NCI-H2081 treated with DMSO at 0.1 percent for 48 hours (cell line): ENCODE measurements around the gene HPS1.

Experiments
- DNase-seq: peaks from one replicate; lab custom pipeline; 2025; lab: John Stamatoyannopoulos, UW

HPS1 gene

DNA sequence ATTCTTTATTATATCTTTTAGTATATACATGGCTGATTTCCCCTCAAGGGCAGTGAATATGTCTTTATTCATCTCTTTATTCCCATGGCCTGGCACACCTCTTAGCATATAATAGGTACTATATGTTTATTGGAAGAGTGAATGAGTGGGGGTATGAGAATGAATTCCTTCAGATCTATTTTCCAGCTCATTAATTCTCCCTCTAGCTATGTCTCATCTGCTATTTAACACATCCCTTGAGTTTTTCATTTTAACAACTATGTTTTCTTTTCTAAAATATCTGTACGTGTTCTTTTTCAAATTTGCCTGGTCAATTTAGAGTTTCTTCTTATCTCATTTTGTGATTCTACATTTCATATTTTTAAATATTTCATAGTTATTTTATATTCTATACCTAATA lies 14.4 kb downstream of the HPS1 start:
- DNase-seq = no peak

DNA sequence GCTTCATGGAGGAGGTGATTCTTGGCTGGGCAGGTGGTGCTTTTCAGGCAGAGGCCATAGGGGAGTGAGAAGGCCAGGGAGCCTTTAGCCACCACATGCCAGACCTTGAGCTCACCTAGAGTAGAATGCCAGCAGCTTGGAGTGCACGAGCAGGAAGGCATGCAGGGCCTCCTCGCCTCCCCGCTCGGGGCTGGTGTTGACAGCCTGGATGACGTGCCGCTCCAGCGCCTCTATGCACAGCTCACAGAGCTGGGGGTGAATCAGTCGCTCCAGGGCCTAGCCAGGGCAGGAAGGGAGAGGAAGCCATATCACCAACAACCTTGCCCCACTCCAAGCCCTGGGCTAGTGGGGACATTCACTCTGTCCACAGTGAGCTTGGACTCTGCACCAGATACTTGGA lies 15.7 kb downstream of the HPS1 start:
- DNase-seq = no peak

DNA sequence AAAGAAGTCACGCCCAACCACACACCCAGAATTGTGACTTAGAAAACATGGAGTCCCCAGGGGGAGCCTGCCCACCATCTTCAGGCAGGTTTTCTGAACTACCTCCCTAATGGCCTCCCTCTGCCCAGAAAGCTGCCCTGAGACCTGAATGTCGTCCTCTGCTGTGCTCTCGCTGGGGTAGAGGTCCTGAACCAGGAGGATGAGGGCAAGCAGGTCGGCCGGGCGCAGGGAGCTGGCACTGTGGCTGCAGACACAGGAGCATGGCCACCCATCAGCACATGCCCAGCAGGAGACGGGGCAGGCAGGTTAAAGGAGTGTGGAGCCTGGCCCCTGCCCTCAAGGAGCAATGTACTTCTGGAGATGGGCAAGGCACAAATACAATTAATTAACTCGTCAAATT lies 16.3 kb downstream of the HPS1 start:
- no peak for DNase-seq

DNA sequence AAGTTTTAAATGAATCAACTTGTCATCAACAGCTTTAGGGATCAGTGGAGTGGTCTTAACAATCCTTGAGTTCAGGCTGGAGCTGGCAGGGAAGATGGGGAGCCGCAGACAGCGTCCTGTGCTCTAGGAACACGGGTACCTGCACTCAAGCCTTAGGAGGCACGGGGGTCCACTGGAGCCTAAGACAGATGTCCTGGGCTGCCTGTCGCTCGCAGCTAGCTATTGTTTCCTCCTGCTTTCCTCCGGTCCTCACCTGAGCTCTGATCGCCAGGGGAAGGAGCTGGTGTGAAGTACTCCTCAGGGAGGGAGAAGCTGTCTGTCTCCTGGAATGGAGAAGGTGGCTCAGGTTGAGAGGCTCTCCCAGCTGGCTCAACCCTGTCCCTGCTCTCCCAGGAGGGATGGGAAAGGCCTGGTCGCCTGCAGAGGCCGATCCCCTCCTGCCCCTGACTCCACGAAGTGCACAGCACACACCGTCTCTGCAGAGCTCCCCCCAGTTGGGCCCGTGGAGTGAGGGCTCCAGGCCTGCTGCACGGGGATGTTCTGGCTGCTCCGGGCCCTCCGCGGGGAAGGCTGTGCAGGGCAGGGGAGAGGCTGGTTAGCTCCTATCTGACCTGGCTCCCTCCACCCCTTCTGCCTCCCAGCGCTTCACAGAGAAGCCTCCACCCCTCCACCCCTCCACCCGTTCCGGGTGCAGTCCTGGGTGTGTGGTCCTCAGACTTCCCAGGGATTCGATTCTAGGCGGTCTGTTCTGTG lies 17.2 kb downstream of the HPS1 start:
- DNase-seq = no peak

DNA sequence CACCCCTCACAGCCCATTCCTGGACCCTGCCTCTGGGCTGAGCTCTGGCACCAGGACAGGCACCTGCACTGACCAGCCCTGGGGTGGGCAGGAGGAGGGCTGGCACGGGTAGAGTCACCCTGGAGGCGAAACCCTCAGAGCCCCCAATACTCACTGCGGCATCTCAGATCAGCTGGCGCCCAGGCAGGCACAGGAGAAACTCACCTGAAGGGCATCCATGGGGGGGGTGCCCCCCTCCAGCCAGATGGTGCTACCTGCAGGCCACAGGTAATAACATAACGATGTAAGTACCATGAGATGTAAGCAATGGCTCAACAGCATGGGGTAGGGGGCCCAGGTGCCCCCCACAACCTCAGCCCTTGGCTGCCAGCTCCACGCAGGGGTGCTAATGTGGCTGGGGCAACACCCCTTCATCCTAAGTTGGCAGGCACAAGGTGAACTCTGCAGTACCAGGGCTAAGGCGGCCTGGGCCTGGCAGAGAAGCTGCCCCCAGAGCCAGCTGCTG lies 19.7 kb downstream of the HPS1 start:
- DNase-seq = no peak

DNA sequence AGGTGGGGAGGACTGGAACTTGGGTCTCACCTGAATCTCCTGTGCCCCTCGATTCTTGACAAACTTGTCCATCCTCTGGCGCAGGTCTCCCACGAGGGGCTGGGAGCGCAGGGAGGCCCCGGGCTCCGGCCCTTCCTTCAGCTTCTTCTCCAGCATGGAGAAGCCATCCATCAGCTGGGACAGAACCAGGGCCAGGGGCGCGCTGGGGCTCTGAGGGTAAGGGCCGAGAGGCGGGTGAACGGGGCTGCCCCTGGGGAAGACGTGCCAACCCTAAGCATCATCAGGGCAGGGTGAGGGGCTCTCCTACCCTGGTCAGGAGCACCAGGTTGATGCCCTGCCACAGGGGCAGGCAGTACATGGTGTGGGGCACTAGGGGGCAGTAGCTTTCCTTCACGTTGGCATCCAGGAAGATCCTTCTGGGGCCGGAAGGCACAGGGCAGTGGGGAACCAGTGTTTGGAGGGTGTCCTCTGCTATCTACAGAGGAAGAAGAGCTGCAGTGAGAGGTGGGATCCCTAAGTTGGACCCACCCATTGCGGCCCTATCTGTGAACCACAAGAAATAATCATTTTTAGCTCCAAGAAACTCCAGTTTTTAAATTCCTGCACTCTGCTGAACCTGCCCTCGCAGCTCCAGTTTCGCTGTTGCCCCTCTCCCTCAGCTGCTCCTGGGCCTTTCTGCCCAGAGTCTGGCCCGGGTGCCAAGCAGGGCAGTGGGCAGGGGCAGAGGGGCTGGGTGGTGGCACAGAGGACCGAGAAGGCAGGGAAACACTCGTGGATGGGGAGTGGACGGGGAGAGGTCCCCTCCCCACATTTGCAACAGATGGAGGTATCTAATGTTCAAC lies 21.0 kb downstream of the HPS1 start:
- DNase-seq = no peak

DNA sequence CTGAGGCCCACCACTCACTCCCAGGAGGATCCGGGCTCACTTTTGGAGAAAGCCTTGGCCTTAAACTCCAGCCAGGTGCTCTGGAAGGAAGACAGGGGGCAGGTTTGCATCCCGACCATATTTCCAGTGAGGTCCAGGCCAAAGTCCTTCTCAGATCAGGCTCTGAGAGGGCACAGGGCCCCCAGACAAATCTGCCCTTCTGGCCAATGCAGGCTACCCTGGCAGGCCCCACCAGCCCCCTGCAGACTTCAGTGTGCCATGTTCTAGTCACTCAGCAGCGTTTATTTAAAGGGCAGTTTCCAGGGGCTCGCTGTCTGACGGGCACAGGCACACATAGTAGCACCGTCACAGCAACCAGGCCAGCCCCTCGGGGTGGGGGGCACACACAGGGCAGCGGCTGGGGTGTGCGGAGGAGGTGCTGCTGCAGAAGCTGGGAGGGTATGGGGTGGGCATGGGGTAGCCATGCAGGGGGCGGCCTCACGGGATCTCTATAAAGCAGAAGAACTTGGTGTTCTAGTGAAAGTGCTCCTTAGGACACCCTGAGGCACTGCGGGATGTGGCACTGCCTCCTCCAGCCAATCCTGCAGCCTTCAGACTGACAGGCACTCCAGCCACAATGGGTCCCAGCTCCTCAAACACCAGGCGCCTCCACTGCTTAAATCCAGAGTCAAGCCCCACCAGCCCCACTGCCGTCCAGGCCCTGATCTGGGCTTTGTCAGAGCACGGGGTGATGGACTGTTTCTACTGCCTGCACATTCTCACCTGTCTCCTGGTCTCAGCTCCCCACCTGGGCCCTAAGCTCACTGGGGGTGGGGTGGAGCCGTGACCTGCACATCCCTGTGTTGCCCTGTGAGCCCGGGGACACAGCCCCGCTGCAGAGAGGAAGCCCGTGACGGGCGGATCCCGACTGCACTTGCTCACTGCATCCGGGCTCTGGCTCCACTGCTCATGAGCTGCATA lies 22.2 kb downstream of the HPS1 start:
- DNase-seq = no peak

DNA sequence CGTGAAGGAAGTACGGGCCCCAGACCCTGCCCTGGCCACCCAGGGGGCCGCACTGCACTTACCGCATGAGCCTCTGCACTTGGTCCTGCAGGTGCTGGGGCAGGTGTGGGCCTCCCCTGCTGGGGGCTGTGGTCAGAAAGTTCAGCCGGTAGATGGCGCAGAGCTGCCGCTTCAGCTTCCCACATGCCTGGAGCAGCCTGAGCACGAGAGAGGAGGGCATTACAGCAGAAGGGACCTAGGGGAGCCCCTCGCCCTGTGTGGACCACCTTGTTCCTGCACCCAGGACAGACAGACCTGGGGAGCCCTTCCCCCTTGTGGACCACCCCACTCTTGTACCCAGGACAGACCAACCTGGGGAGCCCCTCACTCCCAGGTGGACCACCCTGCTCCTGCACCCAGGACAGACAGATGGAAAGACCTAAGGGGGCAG lies 23.0 kb downstream of the HPS1 start:
- no peak for DNase-seq

DNA sequence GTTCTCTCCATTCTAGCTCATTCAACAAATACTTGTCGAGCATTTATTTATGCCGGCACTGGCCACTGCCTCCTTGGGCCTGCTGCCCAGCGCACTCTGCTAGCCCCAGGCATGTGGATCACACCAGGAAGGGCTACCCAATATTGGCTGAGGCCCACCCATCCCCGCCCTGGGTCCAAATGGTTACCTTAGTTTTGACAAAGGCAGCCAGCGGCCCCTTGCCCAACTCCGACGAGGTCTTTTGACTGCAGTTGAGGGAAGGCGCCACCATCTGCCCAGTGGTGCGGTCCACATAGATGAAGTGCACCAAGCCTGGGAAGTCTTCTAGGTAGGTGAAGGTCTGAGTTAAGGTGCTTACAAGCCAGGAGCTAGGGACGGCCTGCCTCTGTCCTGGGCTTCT lies 24.6 kb downstream of the HPS1 start:
- no peak for DNase-seq

DNA sequence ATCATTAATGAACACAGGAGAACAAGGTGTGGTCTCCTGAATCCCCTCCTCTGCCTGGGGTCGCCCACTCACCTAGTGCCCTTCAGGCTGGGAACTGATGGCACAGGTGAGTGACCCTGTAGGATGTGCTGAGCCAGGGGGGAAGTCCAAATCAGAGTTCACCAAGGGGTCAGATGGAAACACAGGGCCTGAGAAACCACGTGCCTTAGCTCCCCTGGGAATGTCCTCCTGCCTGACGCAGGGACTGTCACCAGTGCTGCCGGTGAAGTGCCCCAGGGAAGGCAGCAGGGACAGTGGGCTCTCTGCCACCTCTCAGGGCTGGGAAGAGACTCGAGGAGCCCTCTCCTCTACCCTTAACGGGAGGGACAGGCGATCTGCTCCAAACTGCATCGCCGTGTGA lies 25.9 kb downstream of the HPS1 start:
- DNase-seq = no peak

DNA sequence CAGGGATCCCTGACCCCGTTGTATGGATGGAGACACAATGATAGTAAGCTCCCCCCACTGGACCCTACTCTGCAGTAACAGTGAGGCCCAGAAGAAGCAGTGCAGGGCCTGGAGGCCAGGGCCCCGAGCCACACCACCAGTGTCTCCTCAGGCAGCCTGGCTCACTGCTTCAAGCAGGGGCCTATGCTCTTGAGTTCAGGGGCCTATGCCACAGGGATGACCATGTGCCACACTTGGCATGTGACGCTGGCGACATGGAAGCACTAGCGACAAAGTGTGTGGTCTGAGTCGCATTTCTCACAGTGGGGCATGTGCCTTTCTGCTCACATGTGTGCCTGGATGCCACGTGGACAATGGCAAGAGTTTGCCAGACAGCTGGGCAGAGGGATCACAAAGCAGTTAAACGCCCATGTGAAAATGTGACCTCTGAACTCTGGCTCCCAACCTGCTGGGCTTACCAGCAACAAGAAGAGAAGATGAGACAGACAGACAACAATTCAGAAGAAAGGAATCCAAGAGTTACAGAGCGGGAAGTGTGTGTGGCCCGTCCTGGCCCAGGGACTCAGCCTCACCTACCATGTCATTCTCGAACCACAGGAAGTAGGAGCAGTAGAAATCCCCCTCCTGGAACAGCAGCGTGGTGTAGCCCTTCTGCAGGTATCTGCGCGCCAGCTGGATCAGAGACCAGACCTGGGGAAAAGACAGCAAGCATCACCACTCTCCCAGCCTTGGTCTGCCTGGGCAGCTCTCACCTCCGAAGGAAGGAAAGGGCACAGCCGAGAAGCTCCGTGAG lies 27.1 kb downstream of the HPS1 start:
- DNase-seq = no peak

DNA sequence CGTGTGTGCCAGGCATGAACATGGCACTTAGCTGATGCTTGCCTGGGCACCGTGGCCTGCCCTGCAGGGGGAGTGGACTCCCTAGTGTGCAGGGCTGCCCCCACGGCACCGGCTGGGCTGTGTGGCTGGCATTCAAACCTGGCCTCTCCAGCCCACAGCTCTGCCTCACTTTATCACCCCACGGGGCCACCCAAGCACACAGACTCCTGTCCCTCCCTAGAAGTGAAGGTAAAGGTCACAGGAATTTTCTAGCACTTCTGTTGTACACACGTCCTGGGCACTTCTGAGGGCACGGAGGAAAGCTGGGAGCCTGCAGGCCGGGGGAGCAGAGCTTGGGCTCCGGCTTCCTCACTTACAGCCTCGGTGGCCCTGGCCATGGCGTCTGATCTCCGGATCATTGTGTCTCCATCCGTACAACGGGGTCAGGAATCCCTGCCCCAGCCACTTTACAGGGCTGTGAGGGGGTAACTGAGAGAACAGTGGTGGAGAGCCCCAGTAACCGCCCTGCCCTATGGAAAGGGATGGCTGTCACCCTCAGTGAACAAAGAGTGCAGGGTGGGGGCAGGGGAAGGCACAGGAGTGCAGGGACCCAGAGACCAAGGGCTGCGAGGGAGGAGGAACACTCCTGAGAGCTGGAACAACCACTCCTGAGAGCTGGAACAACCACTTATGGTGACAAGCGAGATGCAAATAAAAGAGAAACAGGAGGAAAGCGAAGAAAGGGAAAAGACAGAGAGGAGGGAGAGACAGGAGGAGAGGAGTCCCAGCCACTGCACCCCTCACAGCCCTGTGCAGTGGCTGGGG lies 27.9 kb downstream of the HPS1 start:
- DNase-seq = no peak

DNA sequence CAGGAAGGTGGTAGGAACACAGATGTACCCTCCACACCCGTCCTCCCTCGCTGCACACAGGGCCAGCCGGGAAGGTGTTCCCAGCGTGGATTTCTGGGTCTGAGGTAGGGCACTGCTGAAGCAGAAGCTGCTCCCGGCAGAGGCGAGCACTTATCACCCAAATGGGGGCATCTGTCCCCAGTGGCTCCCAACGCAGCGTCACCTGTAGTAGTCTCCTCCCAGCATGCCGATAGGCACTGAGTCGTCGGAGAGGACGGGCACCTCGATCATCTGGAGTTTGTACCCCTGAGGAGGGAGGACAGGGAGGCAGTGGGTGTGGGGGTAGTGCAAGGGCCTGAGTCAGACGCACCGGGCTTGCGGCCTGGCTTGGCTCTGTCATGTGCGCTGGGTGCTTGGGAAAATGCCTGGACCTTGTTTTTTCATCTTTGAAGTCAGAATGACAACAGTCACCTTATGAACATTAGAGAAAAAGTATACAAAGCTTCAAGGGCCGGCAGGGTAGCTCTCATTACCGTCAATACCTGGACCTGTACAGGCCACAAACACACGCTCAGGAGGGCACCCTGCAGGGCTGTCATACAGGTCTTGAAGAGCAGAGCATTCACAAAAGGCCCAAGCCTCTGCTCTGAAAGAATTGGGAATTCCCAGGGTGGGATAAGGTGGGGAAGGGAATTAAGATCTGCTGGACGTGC lies 28.6 kb downstream of the HPS1 start:
- DNase-seq = no peak

DNA sequence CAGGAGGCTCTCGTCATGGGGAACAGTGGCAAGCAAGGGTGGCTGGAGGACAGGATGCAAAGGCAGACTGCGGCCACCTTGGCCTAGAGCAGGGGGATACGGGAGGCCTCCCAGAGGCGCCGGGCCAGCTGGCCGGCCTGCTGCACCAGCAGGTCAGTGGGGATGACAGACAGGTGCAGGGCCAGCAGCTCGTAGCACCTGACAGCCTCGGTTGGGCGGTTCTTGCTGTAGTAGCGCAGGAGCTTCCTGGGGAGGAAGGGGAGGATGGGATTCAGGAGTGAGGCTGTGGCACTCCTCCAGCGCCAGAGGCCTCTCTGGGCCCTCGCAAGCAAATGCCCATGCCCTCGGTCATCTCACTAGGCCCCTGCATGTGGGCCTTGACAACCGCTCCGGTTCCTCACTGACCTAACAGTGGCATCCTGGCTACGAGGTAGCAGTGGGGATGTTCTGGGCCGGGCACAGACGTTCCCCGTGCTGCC lies 29.2 kb downstream of the HPS1 start:
- no peak for DNase-seq

DNA sequence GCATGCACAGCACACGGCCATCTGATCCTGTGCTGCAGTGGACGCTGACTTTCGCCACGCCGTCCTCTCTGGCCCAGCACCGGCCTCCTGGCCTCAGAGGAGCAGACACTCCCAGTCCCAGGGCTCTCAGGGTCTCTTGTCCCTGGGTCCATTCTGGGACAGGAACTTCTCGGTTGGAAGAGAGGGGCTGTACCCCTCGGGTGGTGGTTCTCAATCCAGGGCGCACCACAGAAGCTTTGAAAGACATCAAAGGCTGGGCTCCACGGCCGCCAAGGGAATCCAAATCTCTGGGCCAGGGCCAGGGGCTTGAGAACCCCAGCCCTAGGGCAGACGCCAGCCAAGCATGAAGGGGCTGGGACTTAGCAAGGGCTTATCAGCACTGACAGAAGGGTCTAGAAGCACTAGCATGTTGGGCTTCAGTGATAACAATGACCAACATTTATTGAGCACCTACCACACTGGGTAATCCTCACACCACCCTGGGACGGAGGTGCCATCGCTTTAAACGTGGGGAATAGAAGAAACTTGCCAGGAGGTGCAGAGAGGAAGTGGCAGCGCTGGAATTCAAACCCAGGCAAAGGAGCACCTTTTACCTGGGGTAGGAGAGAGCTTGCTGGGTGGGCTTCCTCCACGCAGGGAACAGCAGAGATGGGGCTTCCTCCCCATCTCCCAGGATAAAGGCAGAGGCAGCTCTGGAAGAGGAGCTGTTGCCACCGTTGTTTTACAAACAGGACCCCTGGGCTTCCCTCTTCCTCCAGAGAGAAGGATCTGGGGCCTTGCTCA lies 29.9 kb downstream of the HPS1 start:
- DNase-seq = no peak

DNA sequence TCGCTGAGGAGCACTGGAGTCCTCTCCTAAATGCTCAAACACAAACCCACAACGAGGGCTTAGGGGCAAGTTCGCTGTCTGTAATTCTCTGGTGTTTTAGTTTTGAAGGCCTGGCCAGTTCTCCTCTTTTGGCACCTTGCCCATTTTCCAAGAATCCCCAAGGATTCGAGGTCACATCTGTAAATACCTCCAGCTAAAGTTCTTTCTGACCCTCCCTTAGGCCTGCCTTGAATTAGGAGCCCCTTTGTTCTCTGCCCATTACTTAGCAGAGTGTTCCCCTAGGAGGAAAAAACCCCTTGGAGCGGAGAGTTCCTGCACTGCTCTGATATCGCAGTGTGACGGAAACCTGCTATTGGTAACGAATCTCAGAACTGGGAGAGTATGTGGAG lies 31.0 kb downstream of the HPS1 start:
- no peak for DNase-seq

DNA sequence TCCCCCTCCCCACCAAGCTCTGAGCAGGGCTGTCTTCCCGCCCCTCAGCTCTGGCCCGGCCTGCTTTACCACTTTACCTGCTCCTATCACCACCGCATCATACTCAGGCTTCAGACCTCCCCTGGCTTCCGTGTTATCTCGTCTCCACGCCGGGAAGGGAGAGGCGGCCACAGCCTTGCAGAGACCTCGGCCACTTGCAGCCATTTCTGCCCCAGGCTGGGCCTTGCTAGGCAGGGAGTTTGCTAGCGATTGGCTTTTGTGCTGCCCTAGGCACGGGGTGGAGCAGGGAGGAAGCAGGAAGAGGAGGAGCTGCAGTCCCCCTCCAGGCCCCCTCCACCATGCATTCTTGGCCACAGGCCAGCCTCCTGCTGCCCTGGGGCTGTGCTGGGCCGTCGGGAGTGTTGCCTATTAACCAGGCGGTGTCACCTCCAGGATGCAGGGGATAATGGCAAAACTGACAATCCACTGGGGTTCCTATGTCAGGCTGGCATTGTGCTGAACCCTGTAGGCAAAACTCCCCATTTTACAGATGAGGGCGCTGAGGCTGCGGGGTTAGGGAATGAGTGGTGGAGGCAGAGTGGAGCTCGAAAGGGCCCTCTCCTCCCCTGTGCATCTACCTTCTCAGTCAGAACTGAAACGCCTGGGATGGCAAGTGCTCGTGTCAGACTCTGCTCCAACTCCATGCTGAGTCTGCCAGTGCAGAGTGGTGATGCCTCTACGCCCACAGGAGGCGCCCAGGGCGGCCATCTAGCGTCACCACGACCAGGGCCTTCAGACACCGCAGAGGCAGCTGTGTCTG lies 31.6 kb downstream of the HPS1 start, which contains the start of gene PYROXD2:
Gene PYROXD2, minus strand, starts transcription at position 251 of the 799 bp plus-strand sequence. Its CDS starts 47 bp downstream, at position 204.
- peak; percentile 11 for DNase-seq

DNA sequence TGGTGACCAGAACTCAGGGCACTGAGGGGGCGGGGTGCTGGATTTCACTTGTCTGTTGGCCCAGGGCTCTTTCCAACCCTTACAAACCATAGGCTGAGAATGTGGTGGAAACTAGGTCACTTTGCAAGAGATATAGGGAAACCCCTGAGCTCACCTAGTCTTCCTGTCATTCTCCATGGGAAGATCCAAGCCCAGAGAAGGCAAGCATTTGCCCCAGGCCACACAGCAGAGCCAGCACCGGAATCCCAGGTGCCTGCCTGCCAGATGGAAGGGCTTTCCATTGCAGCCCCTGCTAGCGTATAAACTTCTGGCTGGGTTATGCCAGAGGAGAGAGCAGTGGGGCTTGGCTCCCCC lies 32.2 kb downstream of the HPS1 start:
- DNase-seq = no peak
